ENCODE measurements around the gene YIF1A.

The YIF1A gene

GRCh38 chr11:66247801-66248200, 41.1 kb downstream of the YIF1A start:
- no peak for DNase-seq (ENCODE audit: low read depth in 1 of 2, low spot score in 1 of 2)

- no peak for DNase-seq (ENCODE audit: low read depth in 1 of 2, low spot score in 1 of 2)
These were observed 41.6 kb downstream of the YIF1A start for GRCh38 chr11:66247295-66247694.

GRCh38 chr11:66243782-66244535, 45.0 kb downstream of the YIF1A start:
- DNase-seq (ENCODE audit: low read depth in 1 of 2, low spot score in 1 of 2) = no peak

DNA sequence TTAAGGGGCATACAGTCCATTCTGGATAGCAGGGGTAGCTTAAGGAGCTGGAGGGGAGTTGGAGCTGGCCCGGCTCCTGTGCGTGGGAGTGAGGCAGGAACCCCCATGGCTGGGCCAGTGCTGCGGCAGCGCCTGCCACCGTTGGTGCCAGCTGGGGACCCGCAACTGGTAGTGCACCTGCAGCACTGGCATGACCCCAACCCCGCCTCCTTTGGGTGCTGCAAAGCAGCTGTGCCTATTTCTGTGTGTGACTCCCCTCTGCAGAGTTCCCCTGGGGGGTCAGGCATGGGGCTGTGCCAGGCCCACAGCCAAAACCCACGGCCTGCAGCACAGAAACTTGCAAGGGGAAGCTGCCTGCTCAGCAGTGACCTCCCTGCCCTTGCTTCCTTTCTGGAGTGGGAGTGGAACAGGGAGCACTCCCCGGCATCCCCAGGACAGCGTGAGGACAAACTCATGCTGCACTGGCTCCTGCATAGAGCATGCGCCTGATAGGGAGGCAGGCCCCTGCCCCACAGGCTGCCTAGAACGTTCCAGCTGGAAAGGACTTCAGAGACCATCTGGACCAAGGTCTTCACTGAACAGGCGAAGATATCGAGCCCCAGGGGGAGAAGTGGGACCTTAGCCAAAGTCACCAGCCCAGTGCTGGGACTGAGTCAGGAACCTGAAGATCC, 46.7 kb downstream of the YIF1A start:
- DNase-seq (ENCODE audit: low read depth in 1 of 2, low spot score in 1 of 2) = no peak

DNA sequence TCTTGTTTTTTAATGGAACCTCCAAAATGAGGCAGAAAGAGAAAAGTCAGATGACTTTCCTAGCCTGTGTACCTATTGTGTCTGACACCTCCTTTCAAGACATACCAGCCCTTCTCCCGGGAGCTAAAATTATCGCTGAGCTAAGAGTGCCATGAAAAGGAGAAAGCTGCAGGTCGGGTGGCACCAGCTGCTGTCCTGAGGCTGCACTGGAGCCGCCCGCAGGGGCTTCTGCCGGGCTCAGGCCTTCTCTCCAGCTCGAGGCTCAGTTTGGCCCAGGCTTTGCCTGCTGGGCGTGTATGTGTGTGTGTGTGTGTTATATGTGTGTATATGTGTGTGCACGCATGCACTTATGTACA, 48.2 kb downstream of the YIF1A start:
- DNase-seq (ENCODE audit: low read depth in 1 of 2, low spot score in 1 of 2) = no peak

DNA sequence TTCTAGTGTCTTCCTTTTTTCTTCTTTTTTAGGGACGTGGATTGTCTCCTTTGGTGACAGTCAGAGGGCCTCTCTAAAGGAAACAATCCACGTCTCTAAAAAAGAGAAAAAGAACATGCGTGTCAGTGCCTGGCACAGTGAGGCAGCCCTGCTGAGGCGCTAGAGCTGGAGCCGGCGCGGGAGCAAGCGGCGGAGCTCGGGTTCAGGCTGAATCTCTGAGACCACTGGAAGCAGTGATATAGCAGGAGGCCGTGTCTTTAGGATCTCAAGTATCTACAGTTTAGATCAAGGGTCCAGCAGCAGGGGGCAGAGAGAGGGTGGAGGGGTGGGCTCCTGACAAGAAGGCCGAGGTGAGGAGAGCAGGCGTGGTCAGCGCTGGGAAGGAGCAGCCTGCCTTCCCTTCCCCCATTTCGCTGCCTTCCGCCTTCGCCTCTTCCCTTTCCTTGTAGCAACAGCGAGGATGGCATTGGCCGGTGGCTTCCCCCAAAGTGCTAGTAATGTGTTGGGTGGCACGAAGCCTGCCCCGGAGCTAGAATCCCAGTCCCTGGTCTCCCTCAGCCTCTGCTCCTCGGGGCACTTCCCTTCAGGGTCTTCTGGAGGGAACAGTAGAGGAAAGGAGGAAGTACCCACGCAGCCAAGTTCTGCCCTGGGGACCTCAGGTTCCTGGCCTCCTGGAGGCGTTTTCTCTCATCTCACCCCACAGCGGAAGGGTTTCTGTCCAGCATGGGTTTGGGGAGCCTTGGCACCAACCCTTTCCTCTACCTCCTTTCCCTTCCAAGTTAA, 48.8 kb downstream of the YIF1A start:
- DNase-seq (ENCODE audit: low read depth in 1 of 2, low spot score in 1 of 2) = no peak

DNA sequence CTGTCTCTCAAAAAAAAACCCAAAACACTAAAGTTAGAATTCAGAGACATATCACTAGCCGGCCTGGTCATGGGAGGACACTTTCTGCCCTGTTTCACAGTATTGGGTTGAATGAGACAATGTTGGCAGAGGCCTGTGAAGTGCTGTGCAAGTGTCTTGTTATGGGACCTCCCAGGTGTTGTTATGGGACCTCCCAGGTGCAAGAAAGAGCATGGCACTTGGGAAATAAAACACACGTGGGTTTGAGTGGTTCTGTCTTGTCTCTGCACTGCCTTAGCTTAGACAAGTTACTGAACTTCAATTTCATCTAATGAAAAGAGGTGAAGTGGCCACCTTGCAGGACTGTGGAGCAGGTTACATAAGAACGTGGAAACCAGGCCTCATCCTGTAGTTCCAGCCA, 49.4 kb downstream of the YIF1A start:
- no peak for DNase-seq (ENCODE audit: low read depth in 1 of 2, low spot score in 1 of 2)

DNA sequence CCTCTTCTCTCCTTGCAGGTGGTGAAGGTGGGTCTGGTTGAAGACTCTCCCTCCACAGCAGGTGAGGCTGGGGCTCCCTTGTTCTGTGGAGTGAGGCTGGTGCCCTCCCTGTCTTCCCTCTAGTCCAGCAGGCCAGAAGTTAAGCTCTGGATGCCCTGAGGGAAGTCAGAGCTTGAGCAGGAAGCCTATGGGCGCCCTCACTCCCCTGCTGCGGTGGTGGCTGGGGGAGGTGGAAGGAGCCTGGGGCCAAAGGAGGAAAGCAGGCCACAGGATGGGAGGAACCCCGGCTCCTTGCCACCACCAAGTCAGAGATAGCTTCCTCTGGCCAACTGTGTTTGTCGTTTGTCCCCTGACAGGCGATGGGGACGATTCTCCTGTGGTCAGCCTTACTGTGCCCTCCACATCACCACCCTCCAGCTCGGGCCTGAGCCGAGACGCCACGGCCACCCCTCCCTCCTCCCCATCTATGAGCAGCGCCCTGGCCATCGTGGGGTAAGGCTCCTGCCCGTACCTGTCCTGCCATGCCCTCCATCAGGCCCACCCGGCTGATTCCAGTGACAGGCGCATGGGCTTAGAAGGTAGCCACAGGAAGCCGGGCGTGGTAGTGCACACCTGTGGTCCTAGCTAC, 50.0 kb downstream of the YIF1A start:
- DNase-seq (ENCODE audit: low read depth in 1 of 2, low spot score in 1 of 2) = no peak

GRCh38 chr11:66237867-66238266, 51.1 kb downstream of the YIF1A start:
- no peak for DNase-seq (ENCODE audit: low read depth in 1 of 2, low spot score in 1 of 2)

DNA sequence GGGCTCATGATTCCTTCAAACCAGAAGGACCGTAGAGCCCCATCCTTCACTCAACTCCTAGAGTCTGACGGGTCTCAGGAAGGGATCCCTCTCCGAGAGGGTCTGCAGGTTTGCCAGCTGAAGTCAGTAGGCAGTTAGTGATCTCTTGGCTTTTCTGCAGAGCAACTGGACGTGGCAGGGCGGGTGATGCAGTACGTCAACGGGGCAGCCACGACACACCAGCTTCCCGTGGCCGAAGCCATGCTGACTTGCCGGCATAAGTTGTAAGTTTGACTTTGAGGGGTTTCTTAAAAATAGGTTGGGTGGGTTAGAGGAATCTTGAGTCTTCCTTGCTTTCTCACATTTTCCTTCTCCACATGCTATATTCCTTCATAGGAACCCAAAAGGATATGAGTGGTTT, 53.8 kb downstream of the YIF1A start:
- DNase-seq (ENCODE audit: low read depth in 1 of 2, low spot score in 1 of 2) = no peak
